SK-N-SH (cell line): ENCODE data around the gene UBL7. TPM values are rescaled to one million over a fixed set of nuclear protein-coding genes. Genes with fewer than 3 reads are reported as not detected.

ENCODE experiments used
- CTCF ChIA-PET: fragments of 300-600, 350-600 bp; formaldehyde crosslinking; extraction: SDS; loops from one replicate; lab custom pipeline; 2021; lab: Yijun Ruan, JAX
- POLR2A ChIA-PET: fragments of 350-600 bp; sonication (Branson Sonifier 250); formaldehyde crosslinking; extraction: SDS; loops from one replicate; lab custom pipeline; 2020; ENCODE audit warnings: antibody characterized with exemption, inconsistent platforms; lab: Yijun Ruan, JAX
- DNase-seq: peaks from one replicate; pipeline ENCODE4 v3.0.0; 2012
- H2AFZ ChIP-seq: fragments of 200-600 bp; sonication (generic); 2 replicates; pipeline ENCODE4 v1.8.1; 2016; ENCODE audit warnings: antibody characterized with exemption, mild to moderate bottlenecking, low read depth
- H3F3A ChIP-seq: fragments of 200-600 bp; sonication (generic); replicated peaks from 2 replicates; pipeline ENCODE3; 2016; ENCODE audit warnings: antibody characterized with exemption, mild to moderate bottlenecking; ENCODE audit not compliant: insufficient read depth
- H3K27ac ChIP-seq, 2 experiments: fragments of 200-500 bp in 1 of 2; fragments of 200-600 bp in 1 of 2; sonication (Bioruptor generic) in 1 of 2; sonication (generic), shearing (Covaris generic) in 1 of 2; 2 replicates each; pipeline versions ENCODE4 v1.5.1 to v1.6.1; 2014 to 2016; ENCODE audit warnings: low read depth in 2 of 2, inconsistent platforms in 1 of 2, low read length in 1 of 2, mild to moderate bottlenecking in 1 of 2, mixed read lengths in 1 of 2
- H3K27me3 ChIP-seq: fragments of 200-600 bp; sonication (generic), shearing (Covaris generic); 2 replicates; pipeline ENCODE4 v1.6.1; 2016; ENCODE audit warnings: mixed run types; ENCODE audit not compliant: insufficient read depth
- H3K36me3 ChIP-seq, 2 experiments: fragments of 200-500 bp in 1 of 2; fragments of 200-600 bp in 1 of 2; sonication (Bioruptor generic) in 1 of 2; sonication (generic) in 1 of 2; replicated peaks in 1 of 2; 2 replicates each; pipeline versions ENCODE3 to v1.5.1; 2014 to 2016; ENCODE audit warnings: low read length in 1 of 2, mild to moderate bottlenecking in 1 of 2; ENCODE audit not compliant: insufficient read depth in 2 of 2, control insufficient read depth in 1 of 2
- H3K4me1 ChIP-seq, 2 experiments: fragments of 200-500 bp in 1 of 2; fragments of 200-600 bp in 1 of 2; sonication (Bioruptor generic) in 1 of 2; sonication (generic), shearing (Covaris generic) in 1 of 2; 2 replicates each; pipeline versions ENCODE4 v1.5.1 to v1.6.1; 2014 to 2016; ENCODE audit warnings: low read depth in 1 of 2, low read length in 1 of 2, mixed run types in 1 of 2; ENCODE audit not compliant: insufficient read depth in 2 of 2, control insufficient read depth in 1 of 2
- H3K4me2 ChIP-seq: fragments of 200-600 bp; sonication (generic), shearing (Covaris generic); 2 replicates; pipeline ENCODE4 v1.6.1; 2017; ENCODE audit warnings: mixed run types
- H3K4me3 ChIP-seq, 2 experiments: fragments of 200-500 bp in 1 of 2; fragments of 200-600 bp in 1 of 2; sonication (Bioruptor generic) in 1 of 2; sonication (generic), shearing (Covaris generic) in 1 of 2; 2 replicates each; pipeline versions ENCODE4 v1.5.1 to v1.8.1; 2014 to 2016; ENCODE audit warnings: low read depth in 2 of 2, inconsistent platforms in 1 of 2, low read length in 1 of 2, mild to moderate bottlenecking in 1 of 2, mixed read lengths in 1 of 2, moderate library complexity in 1 of 2
- H3K79me2 ChIP-seq: fragments of 200-600 bp; sonication (generic); 2 replicates; pipeline ENCODE4 v1.8.1; 2017; ENCODE audit warnings: mild to moderate bottlenecking; ENCODE audit not compliant: insufficient read depth
- H3K9ac ChIP-seq: fragments of 200-600 bp; sonication (generic); 2 replicates; pipeline ENCODE4 v1.6.1; 2017; ENCODE audit warnings: mixed run types
- H3K9me2 ChIP-seq: fragments of 200-600 bp; sonication (generic); 2 replicates; pipeline ENCODE4 v1.6.1; 2017; ENCODE audit warnings: mixed run types
- H3K9me3 ChIP-seq: fragments of 200-600 bp; sonication (generic); 2 replicates; pipeline ENCODE4 v1.6.1; 2017; ENCODE audit warnings: mixed run types, mild to moderate bottlenecking, moderate library complexity
- H4K20me1 ChIP-seq: fragments of 200-600 bp; sonication (generic); 2 replicates; pipeline ENCODE4 v1.6.1; 2017; ENCODE audit warnings: mild to moderate bottlenecking, mixed run types; ENCODE audit not compliant: insufficient read depth
- CHD2 ChIP-seq: fragments of 150-350 bp; IDR thresholded peaks from 2 replicates; pipeline ENCODE4 v1.6.1; 2018; ENCODE audit warnings: low read length; ENCODE audit not compliant: partially characterized antibody
- ELF1 ChIP-seq: IDR thresholded peaks from 2 replicates; pipeline ENCODE4 v1.4.0; 2012
- FOSL2 ChIP-seq: IDR thresholded peaks from 2 replicates; pipeline ENCODE4 v1.4.0; 2012; ENCODE audit warnings: low read depth, mild to moderate bottlenecking, moderate library complexity, borderline replicate concordance
- FOXJ3 ChIP-seq: sonication (generic); formaldehyde crosslinking; IDR thresholded peaks from 2 replicates; pipeline ENCODE4 v1.5.1; 2020; ENCODE audit warnings: mild to moderate bottlenecking, missing genetic modification reagents
- FOXM1 ChIP-seq: IDR thresholded peaks from 2 replicates; pipeline ENCODE4 v1.4.0; 2012; ENCODE audit warnings: low read depth, mild to moderate bottlenecking
- GABPA ChIP-seq: IDR thresholded peaks from 2 replicates; pipeline ENCODE4 v1.4.0; 2012; ENCODE audit warnings: low read depth, mild to moderate bottlenecking
- MEF2A ChIP-seq: IDR thresholded peaks from 2 replicates; pipeline ENCODE4 v1.4.0; 2012; ENCODE audit warnings: low read depth, borderline replicate concordance
- NRF1 ChIP-seq: IDR thresholded peaks from 2 replicates; pipeline ENCODE4 v1.6.1; 2012; ENCODE audit warnings: low read depth, mild to moderate bottlenecking, low read length
- RAD21 ChIP-seq: IDR thresholded peaks from 2 replicates; pipeline ENCODE4 v1.6.1; 2012; ENCODE audit warnings: mild to moderate bottlenecking, low read length
- RFX5 ChIP-seq: IDR thresholded peaks from 2 replicates; pipeline ENCODE4 v1.6.1; 2012; ENCODE audit warnings: mild to moderate bottlenecking, improper control_type of control experiment, low read length
- RXRA ChIP-seq: IDR thresholded peaks from 2 replicates; pipeline ENCODE4 v1.4.0; 2012; ENCODE audit warnings: low read depth, mild to moderate bottlenecking, borderline replicate concordance
- SIN3A ChIP-seq: IDR thresholded peaks from 2 replicates; pipeline ENCODE4 v1.6.1; 2012; ENCODE audit warnings: low read depth, mild to moderate bottlenecking, low read length, moderate library complexity, borderline replicate concordance
- SMC3 ChIP-seq: IDR thresholded peaks from 2 replicates; pipeline ENCODE4 v1.6.1; 2012; ENCODE audit warnings: low read depth, low read length, improper control_type of control experiment
- TCF12 ChIP-seq: IDR thresholded peaks from 2 replicates; pipeline ENCODE4 v1.4.0; 2012
- YY1 ChIP-seq: IDR thresholded peaks from 2 replicates; pipeline ENCODE4 v1.4.0; 2012; ENCODE audit warnings: low read depth, mild to moderate bottlenecking
- WGBS: methylation state at CpG from one replicate; pipeline ENCODE4 v1.1.6; 2017; ENCODE audit warnings: low lambda C conversion rate; 5-methylcytosine and 5-hydroxymethylcytosine counted together
- polyA plus RNA-seq, 3 experiments: library from polyadenylated mRNA; depleted of rRNA; stranded (reverse); fragments of >200 nt; gene quantifications; 2 replicates each; pipeline ENCODE4 v1.2.3, GENCODE V29; 2012
- TF ChIP-seq, protein P1 (sequence below): fragments of 150-350 bp; IDR thresholded peaks from 2 replicates; pipeline ENCODE4 v1.6.1; 2017; ENCODE audit warnings: antibody characterized with exemption, low read length, low read depth, borderline replicate concordance
- TF ChIP-seq, protein P2 (sequence below): IDR thresholded peaks from 2 replicates; pipeline ENCODE4 v1.4.0; 2012; ENCODE audit warnings: low read depth, borderline replicate concordance
- TF ChIP-seq, protein P3 (sequence below): IDR thresholded peaks from 2 replicates; pipeline ENCODE4 v1.6.1; 2012; ENCODE audit warnings: mild to moderate bottlenecking, low read depth, low read length, moderate library complexity
- TF ChIP-seq, protein P4 (sequence below): IDR thresholded peaks from 2 replicates; pipeline ENCODE4; 2012

UBL7 gene
- polyA plus RNA-seq, 1 of the 3 experiments (the other 2 are of a cell fraction), result 81.1 TPM

DNA sequence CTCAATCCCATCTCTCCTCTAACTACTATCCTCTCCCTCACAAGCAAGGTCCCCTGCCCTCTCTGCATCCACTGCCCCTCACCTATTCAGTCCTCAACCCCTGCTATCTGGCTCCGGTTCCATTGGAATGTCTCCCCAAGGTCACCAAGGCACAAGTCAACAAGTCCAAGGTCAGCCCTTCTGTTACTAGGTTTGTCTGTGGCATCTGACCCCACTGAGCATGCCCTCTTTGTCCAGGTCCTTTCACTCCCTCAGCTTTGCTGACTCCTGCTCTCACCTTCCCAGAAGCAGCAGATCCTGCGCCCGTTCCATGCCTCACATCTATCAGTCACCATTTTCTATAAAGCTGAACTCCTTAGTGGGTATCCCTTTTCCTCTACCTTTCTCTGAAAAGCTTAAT, 18.9 kb downstream of the UBL7 start:
- Histone ChIP-seq H3K27ac (no peak overlapping the region), H2AFZ (no peak overlapping the region), H3K79me2 (no peaks in the 10 kb centered on the region)
- no peak for DNase-seq
- TF ChIP-seq MEF2A (no peak), SMC3 (no peak), FOSL2 (no peak), TCF12 (no peak)
- TF ChIP-seq, protein P1, sequence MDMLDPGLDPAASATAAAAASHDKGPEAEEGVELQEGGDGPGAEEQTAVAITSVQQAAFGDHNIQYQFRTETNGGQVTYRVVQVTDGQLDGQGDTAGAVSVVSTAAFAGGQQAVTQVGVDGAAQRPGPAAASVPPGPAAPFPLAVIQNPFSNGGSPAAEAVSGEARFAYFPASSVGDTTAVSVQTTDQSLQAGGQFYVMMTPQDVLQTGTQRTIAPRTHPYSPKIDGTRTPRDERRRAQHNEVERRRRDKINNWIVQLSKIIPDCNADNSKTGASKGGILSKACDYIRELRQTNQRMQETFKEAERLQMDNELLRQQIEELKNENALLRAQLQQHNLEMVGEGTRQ, result no peak
- TF ChIP-seq, protein P2, sequence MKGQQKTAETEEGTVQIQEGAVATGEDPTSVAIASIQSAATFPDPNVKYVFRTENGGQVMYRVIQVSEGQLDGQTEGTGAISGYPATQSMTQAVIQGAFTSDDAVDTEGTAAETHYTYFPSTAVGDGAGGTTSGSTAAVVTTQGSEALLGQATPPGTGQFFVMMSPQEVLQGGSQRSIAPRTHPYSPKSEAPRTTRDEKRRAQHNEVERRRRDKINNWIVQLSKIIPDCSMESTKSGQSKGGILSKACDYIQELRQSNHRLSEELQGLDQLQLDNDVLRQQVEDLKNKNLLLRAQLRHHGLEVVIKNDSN, result no peak
- TF ChIP-seq, all 33 proteins: peak for 0
- POLR2A ChIA-PET, result interaction anchor here (0.7 to 1.6 kb wide), 4 partner anchors 12 to 189 kb away, joined by 3 to 7 read pairs (median 3); partner anchors contain the start of gene UBL7
- Histone ChIP-seq H3K36me3 (peaks cover 17 to 27% of the 10 kb centered on the region in 2 experiments), H3F3A (no peaks in the 10 kb centered on the region), H4K20me1 (no peaks in the 10 kb centered on the region), H3K4me3 (no peak overlapping the region), H3K9ac (no peak overlapping the region), H3K4me1 (peaks cover 0 to 7% of the 10 kb centered on the region in 2 experiments; a peak in 1 of 4 replicates), H3K27me3 (no peaks in the 10 kb centered on the region), H3K4me2 (no peak overlapping the region), H3K9me3 (no peaks in the 10 kb centered on the region), H3K9me2 (no peaks in the 10 kb centered on the region)
- WGBS, result 86% methylated on average over 3 of the region's 3 CpGs
- CTCF ChIA-PET, result interaction anchor here (1.3 to 36.5 kb wide), 5 partner anchors 8 to 327 kb away, joined by 3 to 779 read pairs (median 5); partner anchors contain the start of genes CYP11A1 and SEMA7A

DNA sequence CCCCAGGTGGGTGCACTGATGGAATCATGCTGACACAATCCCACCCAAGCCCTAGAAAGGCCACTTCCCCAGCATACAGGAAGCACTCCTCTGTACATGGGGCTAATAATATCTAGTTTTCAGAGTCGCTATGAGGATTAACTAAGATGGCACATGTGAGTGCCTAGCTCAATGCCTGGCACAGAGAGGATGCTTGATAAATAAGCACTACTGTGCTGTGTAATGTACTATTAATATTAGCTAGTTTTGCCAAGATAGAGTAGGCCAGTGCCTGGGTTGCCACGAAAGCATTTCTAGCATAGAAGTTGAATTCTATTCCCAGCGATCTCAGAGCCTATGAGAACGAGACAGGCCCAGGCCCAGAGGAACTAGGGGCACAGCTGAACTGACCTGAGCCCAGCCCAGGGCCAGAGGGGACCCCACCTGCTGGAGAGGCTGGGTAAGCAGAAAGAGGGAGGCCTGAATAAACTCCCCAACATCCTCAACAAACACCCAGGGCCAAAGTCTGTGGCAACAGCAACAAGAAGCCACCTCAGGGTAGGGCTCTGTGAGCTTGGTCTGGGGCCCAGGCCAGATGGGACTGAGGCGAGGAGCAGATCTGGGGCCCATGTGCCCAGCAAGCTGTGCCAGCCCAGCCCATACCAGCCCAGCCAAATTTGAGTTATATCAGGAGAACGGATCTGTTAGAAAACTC, 19.6 kb downstream of the UBL7 start:
- Histone ChIP-seq H3K27ac (no peak overlapping the region), H3K4me2 (no peak overlapping the region), H3K9me3 (no peaks in the 10 kb centered on the region), H3K4me3 (no peak overlapping the region), H4K20me1 (no peaks in the 10 kb centered on the region), H3K79me2 (no peaks in the 10 kb centered on the region), H3K4me1 (peaks cover 0 to 7% of the 10 kb centered on the region in 2 experiments; a peak in 1 of 4 replicates), H3K9me2 (no peaks in the 10 kb centered on the region), H3K27me3 (no peaks in the 10 kb centered on the region), H3K36me3 (peaks cover 10 to 21% of the 10 kb centered on the region in 2 experiments), H2AFZ (no peak overlapping the region), H3K9ac (no peak overlapping the region), H3F3A (no peaks in the 10 kb centered on the region)
- WGBS, result 75% methylated on average over 5 of the region's 6 CpGs
- ChIA-PET POLR2A (no interaction called here), CTCF (interaction anchor here (1.1 to 36.5 kb wide), 6 partner anchors 8 to 190 kb away, joined by 4 to 779 read pairs (median 6); partner anchors contain the start of genes CYP11A1 and SEMA7A)
- TF ChIP-seq FOSL2 (no peak), YY1 (no peak), ELF1 (no peak), CHD2 (no peak), NRF1 (no peak), FOXJ3 (CRISPR knock-in tag) (no peak), SIN3A (no peak), GABPA (no peak), RXRA (no peak), RAD21 (no peak), FOXM1 (no peak), RFX5 (no peak), TCF12 (no peak)
- TF ChIP-seq, protein P3, sequence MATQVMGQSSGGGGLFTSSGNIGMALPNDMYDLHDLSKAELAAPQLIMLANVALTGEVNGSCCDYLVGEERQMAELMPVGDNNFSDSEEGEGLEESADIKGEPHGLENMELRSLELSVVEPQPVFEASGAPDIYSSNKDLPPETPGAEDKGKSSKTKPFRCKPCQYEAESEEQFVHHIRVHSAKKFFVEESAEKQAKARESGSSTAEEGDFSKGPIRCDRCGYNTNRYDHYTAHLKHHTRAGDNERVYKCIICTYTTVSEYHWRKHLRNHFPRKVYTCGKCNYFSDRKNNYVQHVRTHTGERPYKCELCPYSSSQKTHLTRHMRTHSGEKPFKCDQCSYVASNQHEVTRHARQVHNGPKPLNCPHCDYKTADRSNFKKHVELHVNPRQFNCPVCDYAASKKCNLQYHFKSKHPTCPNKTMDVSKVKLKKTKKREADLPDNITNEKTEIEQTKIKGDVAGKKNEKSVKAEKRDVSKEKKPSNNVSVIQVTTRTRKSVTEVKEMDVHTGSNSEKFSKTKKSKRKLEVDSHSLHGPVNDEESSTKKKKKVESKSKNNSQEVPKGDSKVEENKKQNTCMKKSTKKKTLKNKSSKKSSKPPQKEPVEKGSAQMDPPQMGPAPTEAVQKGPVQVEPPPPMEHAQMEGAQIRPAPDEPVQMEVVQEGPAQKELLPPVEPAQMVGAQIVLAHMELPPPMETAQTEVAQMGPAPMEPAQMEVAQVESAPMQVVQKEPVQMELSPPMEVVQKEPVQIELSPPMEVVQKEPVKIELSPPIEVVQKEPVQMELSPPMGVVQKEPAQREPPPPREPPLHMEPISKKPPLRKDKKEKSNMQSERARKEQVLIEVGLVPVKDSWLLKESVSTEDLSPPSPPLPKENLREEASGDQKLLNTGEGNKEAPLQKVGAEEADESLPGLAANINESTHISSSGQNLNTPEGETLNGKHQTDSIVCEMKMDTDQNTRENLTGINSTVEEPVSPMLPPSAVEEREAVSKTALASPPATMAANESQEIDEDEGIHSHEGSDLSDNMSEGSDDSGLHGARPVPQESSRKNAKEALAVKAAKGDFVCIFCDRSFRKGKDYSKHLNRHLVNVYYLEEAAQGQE, result no peak
- TF ChIP-seq, protein P4, sequence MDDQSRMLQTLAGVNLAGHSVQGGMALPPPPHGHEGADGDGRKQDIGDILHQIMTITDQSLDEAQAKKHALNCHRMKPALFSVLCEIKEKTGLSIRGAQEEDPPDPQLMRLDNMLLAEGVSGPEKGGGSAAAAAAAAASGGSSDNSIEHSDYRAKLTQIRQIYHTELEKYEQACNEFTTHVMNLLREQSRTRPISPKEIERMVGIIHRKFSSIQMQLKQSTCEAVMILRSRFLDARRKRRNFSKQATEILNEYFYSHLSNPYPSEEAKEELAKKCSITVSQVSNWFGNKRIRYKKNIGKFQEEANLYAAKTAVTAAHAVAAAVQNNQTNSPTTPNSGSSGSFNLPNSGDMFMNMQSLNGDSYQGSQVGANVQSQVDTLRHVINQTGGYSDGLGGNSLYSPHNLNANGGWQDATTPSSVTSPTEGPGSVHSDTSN, result no peak
- DNase-seq, result no peak
